ENCODE measurements around the gene SVOP.

Gene SVOP

GRCh38 chr12:109020146-109020795, 597 bp downstream of the SVOP start:
- no peak for DNase-seq (ENCODE audit: low spot score)
- in situ Hi-C loops (cut with MboI; ENCODE audit: low sequenced_read_pairs, unreplicated experiment): no loop called here
- no peak for TF ChIP-seq CTCF (IDR thresholded peaks at IDR 0.05; ENCODE audit: borderline replicate concordance, control extremely low read depth, extremely low read depth, insufficient read depth, missing control alignments)

GRCh38 chr12:109018296-109018695, 2.6 kb downstream of the SVOP start:
- in situ Hi-C loops (cut with MboI; ENCODE audit: low sequenced_read_pairs, unreplicated experiment): no loop called here
- DNase-seq (ENCODE audit: low spot score): no peak
- no peak for TF ChIP-seq CTCF (IDR thresholded peaks at IDR 0.05; ENCODE audit: borderline replicate concordance, control extremely low read depth, extremely low read depth, insufficient read depth, missing control alignments)

- DNase-seq (ENCODE audit: low spot score): no peak
- in situ Hi-C loops (cut with MboI; ENCODE audit: low sequenced_read_pairs, unreplicated experiment): no loop called here
Measured at GRCh38 chr12:109016978-109017377, 3.9 kb downstream of the SVOP start.

GRCh38 chr12:109016016-109016415, 4.9 kb downstream of the SVOP start:
- TF ChIP-seq CTCF (IDR thresholded peaks at IDR 0.05; ENCODE audit: borderline replicate concordance, control extremely low read depth, extremely low read depth, insufficient read depth, missing control alignments): no peak
- in situ Hi-C loops (cut with MboI; ENCODE audit: low sequenced_read_pairs, unreplicated experiment): no loop called here
- DNase-seq (ENCODE audit: low spot score): no peak

More at GRCh38 chr12:109016978-109017377, 3.9 kb downstream of the SVOP start:
- no peak for TF ChIP-seq CTCF (IDR thresholded peaks at IDR 0.05; ENCODE audit: borderline replicate concordance, control extremely low read depth, extremely low read depth, insufficient read depth, missing control alignments)

- no peak for DNase-seq (ENCODE audit: low spot score)
- no peak for TF ChIP-seq CTCF (IDR thresholded peaks at IDR 0.05; ENCODE audit: borderline replicate concordance, control extremely low read depth, extremely low read depth, insufficient read depth, missing control alignments)
- in situ Hi-C loops (cut with MboI; ENCODE audit: low sequenced_read_pairs, unreplicated experiment): no loop called here
Measured at GRCh38 chr12:109014984-109015765, 5.7 kb downstream of the SVOP start.

GRCh38 chr12:109010259-109010658, 10.6 kb downstream of the SVOP start:
- in situ Hi-C loops (cut with MboI; ENCODE audit: low sequenced_read_pairs, unreplicated experiment): no loop called here
- no peak for TF ChIP-seq CTCF (IDR thresholded peaks at IDR 0.05; ENCODE audit: borderline replicate concordance, control extremely low read depth, extremely low read depth, insufficient read depth, missing control alignments)
- no peak for DNase-seq (ENCODE audit: low spot score)
